ENCODE results near the gene OXCT2. TPM values are rescaled to one million over a fixed set of nuclear protein-coding genes. Genes with fewer than 3 reads are reported as not detected.
"Not testable (repeated sequence)": the region's sequence is repeated elsewhere in the genome, so short reads cannot be mapped to it uniquely, and the experiment has no call there.

OXCT2 gene
- polyA plus RNA-seq, 1 donor from 2014 or later = 0.93 TPM

DNA sequence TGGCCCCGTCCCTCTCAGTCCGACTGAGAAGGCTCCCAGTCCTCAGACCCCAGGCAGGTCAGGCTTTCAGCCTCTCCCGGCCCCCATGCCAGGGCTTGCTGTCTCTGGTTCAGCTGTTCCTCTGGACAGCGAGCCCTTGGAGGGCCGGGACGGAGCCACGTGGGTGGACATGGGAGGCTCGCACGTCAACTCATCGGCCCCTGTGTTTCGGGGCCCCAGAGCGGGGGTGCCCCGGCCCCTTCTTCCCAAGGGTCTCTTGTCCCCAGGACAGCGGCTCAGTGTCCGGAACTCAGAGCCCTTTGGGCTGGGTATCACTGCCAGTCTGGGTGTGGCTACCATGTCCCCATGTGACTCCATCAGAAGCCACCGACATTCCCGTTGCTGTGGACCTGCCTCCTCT lies 6.7 kb upstream of the OXCT2 start:
- not testable (repeated sequence) for H3K36me3 Mint-ChIP-seq, H3K27ac Mint-ChIP-seq, H3K9me3 Mint-ChIP-seq, H3K4me3 Mint-ChIP-seq, H3K27me3 Mint-ChIP-seq
- H3K4me1 Mint-ChIP-seq = peaks cover 0 to 24% (median 4%) of the 10 kb centered on the region in 3 donors

DNA sequence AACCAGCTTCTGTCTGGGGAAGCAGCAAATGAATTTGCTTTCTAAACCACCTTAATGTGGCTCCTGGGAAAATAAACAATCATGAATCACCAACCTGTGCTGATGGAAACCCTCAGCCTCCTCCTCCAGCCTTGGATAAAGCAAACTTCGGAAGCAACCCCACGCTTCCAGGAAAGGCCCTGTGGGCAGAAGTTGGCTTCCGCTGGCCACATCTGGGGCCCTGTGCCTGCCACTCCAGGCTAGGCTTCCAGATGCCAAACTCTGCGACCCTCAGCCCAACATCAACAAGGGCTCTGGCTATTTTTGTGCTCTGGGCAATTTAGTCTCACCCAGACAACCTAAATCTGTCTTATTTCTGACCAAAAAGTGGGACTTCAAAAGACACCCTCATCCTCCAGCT lies 6.2 kb upstream of the OXCT2 start:
- Mint-ChIP-seq H3K27me3 (peaks cover 2% of the 10 kb centered on the region), H3K9me3 (no peaks in the 10 kb centered on the region), H3K36me3 (peaks cover 3% of the 10 kb centered on the region), H3K4me3 (peak overlapping the region in 1 of 4 donors; percentile 54), H3K4me1 (peaks cover 0 to 24% (median 4%) of the 10 kb centered on the region in 3 donors), H3K27ac (peak overlapping the region in 1 of 3 donors; percentile 71)

DNA sequence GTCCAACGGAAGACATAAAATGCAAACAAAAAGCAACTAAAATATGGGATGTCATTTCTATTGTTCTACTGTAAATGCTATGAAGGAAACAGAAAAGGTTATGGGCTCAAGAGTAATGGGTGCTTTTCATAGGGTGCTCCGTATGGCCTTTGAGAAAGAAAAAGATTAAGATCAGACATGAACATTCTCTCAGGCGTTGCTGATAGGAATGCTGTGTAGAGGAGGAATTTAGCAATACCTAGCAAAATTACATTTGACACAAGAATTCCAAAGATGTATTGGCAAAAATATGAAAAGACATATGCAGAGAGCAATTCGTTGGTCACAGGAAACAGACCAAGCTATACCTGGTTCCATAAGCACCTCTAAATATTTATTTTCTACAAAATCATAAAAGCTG lies 5.7 kb upstream of the OXCT2 start:
- Mint-ChIP-seq H3K36me3 (peaks cover 3% of the 10 kb centered on the region), H3K9me3 (no peaks in the 10 kb centered on the region), H3K27me3 (peaks cover 2% of the 10 kb centered on the region), H3K27ac (peak overlapping the region in 2 of 3 donors; percentile 68 to 71), H3K4me3 (peak overlapping the region in 3 of 4 donors; percentile 32 to 82 (median 63)), H3K4me1 (peaks cover 0 to 24% (median 4%) of the 10 kb centered on the region in 3 donors)

DNA sequence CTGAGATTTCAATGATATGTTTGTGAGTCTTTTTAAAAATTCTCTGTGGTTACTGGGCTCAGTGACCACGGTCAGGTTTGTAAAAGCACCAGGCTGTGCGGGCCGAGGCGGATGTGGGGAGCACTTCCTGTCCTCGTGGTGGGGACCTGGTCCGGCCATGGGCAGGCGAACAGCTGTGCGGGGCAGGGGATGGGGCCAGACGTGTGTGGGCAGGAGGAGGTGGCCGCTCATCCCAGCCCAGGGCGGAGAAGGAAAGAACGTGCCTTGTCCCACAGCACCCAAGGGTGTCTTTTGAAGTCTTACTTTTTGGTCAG lies 5.2 kb upstream of the OXCT2 start:
- H3K36me3 Mint-ChIP-seq = peaks cover under 1% of the 10 kb centered on the region
- H3K9me3 Mint-ChIP-seq = no peaks in the 10 kb centered on the region
- peak overlapping the region in 3 of 4 donors; percentile 44 to 82 (median 63) for H3K4me3 Mint-ChIP-seq
- H3K4me1 Mint-ChIP-seq = peaks cover 0 to 24% (median 4%) of the 10 kb centered on the region in 3 donors
- peak overlapping the region in 2 of 3 donors; percentile 71 to 89 for H3K27ac Mint-ChIP-seq
- H3K27me3 Mint-ChIP-seq = peaks cover 2% of the 10 kb centered on the region

DNA sequence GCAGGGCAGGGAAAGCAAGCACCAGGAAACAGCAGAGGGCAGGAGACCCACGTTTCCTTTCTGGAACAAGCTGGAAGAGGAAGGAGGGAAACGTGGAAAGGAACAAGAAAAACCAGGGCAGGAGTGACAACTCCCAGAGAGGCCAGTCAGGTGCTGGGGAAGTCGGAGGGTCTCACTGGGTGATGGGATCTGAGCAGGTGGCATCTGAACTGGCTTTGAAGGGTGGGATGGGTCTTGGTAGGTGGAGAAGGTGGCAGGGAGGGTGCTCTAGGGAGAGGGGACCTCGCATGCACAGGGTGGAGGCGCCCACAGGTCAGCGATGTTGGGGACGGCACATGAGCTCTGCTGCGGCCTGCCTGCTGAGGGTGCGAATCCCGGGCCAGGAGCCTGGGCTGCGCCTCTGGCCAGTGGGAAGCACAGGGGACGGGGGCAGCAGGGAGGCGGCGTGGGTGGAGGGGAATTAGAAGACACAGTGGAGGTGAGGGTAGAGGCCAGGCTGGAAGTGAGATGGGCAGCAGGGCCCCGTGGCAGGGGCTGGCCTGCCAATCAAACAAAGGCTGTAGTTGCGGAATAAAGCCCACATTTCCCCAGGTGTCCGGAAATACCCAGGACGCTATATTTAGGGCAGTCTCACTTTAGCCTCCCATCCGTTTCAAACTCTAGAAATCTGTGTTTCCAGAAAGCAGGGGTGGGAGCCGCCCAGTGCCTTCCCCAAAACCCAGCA lies 4.7 kb upstream of the OXCT2 start:
- Mint-ChIP-seq H3K27ac (peak overlapping the region in 2 of 3 donors; percentile 71 to 89), H3K4me3 (peak overlapping the region in 3 of 4 donors; percentile 44 to 82 (median 71)), H3K4me1 (peaks cover 0 to 22% (median 4%) of the 10 kb centered on the region in 3 donors)
- not testable (repeated sequence) for H3K36me3 Mint-ChIP-seq, H3K9me3 Mint-ChIP-seq, H3K27me3 Mint-ChIP-seq

DNA sequence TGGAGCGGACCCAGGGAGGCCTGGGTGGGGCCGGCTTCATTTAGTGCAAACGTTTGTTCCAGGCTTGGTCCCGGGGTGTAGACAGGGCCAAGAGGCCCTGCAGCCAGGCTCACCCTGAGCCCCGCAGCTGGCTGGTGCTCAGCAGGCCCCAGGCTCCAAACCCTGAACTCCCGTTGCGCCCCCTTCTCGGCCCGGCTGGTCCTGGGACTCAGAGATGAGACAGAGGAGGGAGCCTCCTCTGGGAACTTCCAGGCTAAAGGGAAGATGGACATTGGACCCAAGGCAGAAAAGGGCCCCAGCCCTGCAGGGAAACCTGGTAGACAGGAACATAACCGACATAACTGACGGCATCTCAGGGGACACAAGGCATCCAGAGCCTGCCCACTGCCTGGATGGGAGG lies 4.0 kb upstream of the OXCT2 start:
- not testable (repeated sequence) for H3K4me3 Mint-ChIP-seq, H3K27ac Mint-ChIP-seq, H3K9me3 Mint-ChIP-seq, H3K27me3 Mint-ChIP-seq, H3K36me3 Mint-ChIP-seq
- peaks cover 2 to 23% (median 4%) of the 10 kb centered on the region in 3 donors for H3K4me1 Mint-ChIP-seq

DNA sequence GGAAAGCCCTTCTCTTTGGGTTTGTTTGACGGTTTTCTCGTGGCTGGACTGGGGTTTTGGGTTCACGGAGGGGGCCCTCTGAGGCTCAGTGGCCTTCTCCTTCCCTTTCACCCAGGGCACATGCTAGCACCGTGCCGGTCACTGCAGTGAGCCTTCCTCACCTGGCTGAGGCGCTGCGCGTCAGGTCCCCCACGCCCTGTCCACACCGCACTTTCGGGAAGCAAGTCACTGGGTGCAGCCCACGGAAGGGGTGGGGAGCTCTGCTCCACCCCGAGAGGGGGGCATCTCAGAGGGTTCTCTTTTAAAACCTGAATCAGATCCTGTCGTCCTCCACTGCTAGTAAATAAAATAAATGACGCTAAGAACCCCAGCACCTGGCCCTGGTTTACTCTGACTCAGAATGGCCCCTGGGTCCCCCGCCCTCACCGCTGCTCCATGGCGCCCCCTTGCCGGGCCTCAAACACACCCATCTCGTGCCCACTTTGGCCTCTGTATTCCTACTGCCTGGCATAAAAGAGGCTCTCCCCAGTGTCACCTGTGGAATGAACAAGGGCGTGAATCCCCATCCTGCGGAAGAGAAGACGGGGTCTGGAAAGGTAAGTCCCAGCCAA lies 2.3 kb upstream of the OXCT2 start:
- H3K4me3 Mint-ChIP-seq, H3K9me3 Mint-ChIP-seq, H3K27ac Mint-ChIP-seq, H3K36me3 Mint-ChIP-seq, H3K27me3 Mint-ChIP-seq: not testable (repeated sequence)
- H3K4me1 Mint-ChIP-seq = peaks cover 2 to 13% (median 4%) of the 10 kb centered on the region in 3 donors

DNA sequence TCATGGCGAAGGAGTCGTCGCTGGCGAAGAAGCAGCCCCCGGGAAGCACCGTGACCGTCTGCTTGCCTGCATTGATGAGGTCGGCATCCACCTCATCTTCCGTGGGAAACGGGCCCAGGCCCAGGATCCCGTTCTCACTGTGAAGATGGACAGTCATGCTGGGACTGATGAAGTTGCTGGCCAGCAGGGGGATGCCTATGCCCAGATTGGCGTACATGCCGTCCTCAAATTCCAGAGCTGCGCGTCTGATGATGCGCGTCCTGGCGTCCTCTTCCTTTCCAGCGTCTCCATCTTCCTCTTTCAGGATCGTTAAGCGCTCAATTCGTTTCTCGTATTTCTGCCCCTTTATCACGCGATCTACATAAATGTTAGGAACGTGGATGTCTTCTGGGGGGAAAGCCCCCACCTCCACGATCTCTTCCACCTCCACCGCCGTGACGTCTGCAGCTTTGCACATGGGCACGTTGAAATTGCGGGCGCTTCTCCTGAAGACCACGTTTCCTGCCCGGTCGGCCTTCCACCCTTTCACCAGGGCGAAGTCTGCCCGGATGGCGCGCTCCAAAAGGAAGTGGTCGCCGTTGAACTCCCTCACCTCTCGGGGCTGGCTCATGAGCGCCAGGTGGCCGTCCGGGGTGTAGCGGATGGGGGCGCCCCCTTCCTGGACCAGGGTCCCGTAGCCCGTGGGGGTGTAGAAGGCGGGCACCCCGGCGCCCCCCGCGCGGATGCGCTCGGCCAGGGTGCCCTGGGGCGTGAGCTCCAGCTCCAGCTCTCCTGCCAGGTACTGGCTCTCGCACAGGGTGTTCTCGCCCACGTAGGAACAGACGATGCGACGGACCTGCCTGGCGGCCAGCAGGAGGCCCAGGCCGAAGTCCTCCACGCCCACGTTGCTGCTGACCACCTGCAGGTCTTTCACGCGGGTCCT lies 787 bp downstream of the OXCT2 start:
- peak overlapping the region in 2 of 3 donors; percentile 82 to 92 for H3K27ac Mint-ChIP-seq
- not testable (repeated sequence) for H3K4me1 Mint-ChIP-seq, H3K27me3 Mint-ChIP-seq, H3K36me3 Mint-ChIP-seq, H3K9me3 Mint-ChIP-seq
- peak overlapping the region in 3 of 4 donors; percentile 68 to 92 (median 74) for H3K4me3 Mint-ChIP-seq

DNA sequence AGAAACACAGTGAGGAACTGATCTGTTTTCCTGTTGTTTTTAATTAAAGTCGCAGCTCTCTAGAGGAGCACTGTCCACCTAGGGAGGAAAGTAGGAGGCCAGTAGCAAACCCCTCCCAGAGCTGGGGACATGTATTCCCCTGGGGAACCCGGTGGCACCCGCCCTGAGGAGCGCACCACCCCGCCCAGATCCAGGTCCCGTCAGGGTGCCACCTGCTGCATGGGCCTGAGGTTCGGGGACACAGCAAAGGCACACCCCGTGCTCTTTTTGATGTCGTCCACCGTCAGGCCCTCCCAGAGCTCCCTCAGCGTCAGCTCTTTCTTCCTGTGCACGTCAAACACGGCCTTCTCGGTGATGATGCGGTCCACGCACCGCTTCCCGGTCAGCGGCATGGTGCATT lies 1.6 kb downstream of the OXCT2 start:
- H3K36me3 Mint-ChIP-seq, H3K27ac Mint-ChIP-seq, H3K27me3 Mint-ChIP-seq, H3K4me1 Mint-ChIP-seq, H3K9me3 Mint-ChIP-seq: not testable (repeated sequence)
- H3K4me3 Mint-ChIP-seq = peak overlapping the region in 1 of 4 donors; percentile 5

DNA sequence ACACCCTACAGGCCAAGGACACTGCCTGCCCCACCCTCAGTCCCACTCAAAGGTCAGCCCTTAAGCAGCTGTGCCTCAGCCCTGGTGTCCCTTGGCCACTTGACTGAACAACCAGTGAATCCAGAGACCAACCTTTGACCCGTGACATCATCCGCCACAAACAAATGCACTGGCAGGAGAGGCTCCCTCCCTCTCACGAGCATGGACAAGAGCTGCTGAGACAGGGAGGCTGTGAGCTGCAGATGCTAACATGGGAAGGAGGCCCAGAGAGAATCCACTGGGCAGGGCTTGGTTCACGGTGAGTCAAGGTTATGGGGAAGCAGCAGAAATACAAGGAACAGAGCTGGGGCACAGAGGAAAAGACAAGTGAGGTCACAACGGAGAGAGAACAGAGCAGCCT lies 4.7 kb downstream of the OXCT2 start:
- not testable (repeated sequence) for H3K27me3 Mint-ChIP-seq, H3K36me3 Mint-ChIP-seq, H3K9me3 Mint-ChIP-seq, H3K27ac Mint-ChIP-seq, H3K4me1 Mint-ChIP-seq, H3K4me3 Mint-ChIP-seq

DNA sequence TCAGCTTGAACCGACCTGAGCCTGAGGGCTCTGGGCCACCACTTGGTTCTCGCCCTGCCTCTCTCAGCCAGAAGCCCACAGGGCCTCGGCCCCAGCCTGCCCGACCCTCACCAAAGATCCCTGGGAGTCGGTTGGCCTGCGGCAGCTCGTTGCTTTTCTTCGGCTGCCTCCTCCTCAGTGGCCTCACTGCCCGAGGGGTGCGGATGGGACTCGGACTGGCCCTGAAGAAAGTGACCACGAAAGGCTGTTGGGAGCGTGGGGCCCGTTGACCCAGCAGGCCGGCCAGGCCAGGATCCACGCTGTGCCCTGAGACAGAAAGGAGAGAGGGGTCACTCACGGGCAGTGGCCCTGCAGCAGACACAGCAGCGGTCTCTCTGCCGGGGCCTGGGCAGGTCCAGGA lies 6.6 kb downstream of the OXCT2 start:
- not testable (repeated sequence) for H3K4me3 Mint-ChIP-seq, H3K27ac Mint-ChIP-seq, H3K4me1 Mint-ChIP-seq, H3K9me3 Mint-ChIP-seq, H3K36me3 Mint-ChIP-seq, H3K27me3 Mint-ChIP-seq

DNA sequence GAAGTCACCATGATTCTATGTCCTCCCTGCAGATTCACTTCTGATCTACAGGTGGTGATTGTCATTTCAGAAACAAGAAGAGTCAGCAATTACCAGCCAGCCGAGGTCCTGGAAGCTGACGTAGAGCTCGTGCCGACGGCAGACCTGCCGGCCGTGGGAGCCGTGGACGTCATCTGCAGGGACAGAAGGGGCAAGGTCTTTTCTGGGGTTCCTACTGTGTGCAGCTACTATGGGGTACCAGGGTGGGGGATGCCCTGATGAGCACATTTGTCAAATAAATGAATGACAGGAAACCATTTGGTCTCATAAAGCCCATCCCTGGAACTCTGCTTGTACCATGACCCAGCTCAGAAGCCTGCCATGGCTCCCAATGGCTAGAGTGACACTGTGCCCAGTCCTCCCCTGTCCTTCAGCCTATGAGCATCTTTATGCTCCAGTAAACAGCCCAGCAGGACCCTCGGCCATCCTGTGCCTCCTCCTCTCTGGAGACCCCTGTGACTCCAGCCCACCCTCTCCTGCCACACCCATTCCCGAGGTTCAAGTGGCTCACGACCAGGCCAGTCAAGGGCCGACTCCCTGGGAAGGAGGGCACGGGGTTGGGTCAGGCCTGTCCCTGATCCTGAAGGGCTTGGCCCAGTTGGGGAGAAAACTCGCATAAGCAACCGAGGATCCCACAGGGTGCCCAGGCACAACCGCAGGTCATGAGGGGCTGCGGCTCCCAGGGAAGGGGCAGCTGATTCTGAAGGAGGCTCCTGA lies 7.4 kb downstream of the OXCT2 start:
- not testable (repeated sequence) for H3K27me3 Mint-ChIP-seq, H3K36me3 Mint-ChIP-seq, H3K9me3 Mint-ChIP-seq, H3K4me1 Mint-ChIP-seq, H3K4me3 Mint-ChIP-seq, H3K27ac Mint-ChIP-seq

DNA sequence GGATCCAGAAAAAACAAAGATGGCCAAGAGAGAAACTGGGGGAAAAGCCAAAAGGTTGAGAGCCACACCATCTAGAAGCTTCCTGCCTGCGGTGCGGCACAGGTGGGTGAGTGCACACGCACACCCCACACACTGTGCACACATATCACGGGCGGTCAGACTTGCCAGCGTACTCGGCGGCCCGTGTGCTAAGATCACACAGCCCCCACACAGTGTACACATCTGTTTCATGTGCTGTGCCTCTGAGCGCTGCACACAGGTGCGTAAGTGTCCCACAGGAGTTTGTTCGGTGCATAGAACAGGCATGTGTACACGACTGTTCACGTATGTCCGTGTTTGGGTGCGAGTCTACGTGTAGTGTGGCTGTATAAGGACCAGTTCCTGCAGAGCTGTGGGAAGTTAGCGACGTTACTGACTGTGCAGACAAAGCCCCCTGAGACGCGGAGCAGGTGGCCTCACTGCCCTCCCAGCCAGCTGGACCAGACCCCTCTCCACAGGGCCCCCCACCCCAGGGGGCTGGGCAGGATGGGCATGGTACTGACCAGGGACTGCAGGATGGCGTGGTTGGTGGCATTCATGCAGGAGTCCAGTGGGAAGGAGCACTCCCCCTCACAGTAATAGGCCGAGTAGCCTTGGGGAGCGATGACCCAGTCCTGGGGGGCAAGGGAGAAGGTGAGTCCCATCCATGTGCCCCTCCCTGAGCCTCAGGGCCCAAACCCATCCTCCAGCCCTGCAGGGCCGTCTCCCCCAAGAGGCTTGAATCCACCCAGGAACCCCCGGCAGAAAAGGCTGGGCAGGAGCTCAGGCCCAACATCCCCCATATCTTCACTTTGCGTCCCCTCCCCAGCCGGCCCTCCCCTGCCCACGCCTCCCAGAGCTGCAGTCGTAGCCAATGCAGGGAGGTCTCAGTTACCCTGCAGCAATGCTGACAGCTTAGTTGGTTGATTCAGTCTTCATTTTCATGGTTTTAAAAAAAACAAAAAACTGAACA lies 8.3 kb downstream of the OXCT2 start:
- H3K36me3 Mint-ChIP-seq = peaks cover 1% of the 10 kb centered on the region

More for the DNA sequence above, 8.3 kb downstream of the OXCT2 start:
- Mint-ChIP-seq H3K27ac (no peak overlapping the region), H3K4me3 (no peak overlapping the region), H3K9me3 (no peaks in the 10 kb centered on the region), H3K4me1 (no peaks in the 10 kb centered on the region), H3K27me3 (no peaks in the 10 kb centered on the region)
